ENCODE measurements around the gene WWTR1. TPM values are rescaled to one million over a fixed set of nuclear protein-coding genes. Genes with fewer than 3 reads are reported as not detected.
A peak's percentile ranks its signal among the peaks of the same experiment; 100 is the strongest.

WWTR1 gene
- polyA plus RNA-seq, 1 experiment: 164 TPM

- Histone ChIP-seq H3K27me3 (ENCODE audit: control insufficient read depth, insufficient read depth, low read length) (no peaks in the 10 kb centered on the region), H3K9me3 (ENCODE audit: control insufficient read depth, insufficient read depth, low read length) (no peaks in the 10 kb centered on the region), H3K27ac (ENCODE audit: low read depth, low read length) (no peak overlapping the region), H3K4me3 (ENCODE audit: low read depth, low read length) (no peak overlapping the region)
- DNase-seq (ENCODE audit: low read depth, low spot score): no peak
- TF ChIP-seq CTCF (IDR thresholded peaks at IDR 0.05; ENCODE audit: low read depth, low read length): no peak
- ChIA-PET POLR2A (interaction anchor here (0.7 to 1.8 kb wide), 2 partner anchors 12 to 43 kb away, joined by 8 to 11 read pairs; partner anchors contain the start of gene WWTR1), CTCF (interaction anchor here (1.1 kb wide), 1 partner anchor 78 kb away, joined by 5 read pairs; no protein-coding TSS in a partner anchor)
These were observed 11.6 kb downstream of the WWTR1 start for GRCh38 chr3:149646181-149646766.

- no peaks in the 10 kb centered on the region for H3K9me3 ChIP-seq (ENCODE audit: control insufficient read depth, insufficient read depth, low read length)
- no peak for DNase-seq (ENCODE audit: low read depth, low spot score)
- H3K27ac ChIP-seq (ENCODE audit: low read depth, low read length): no peak overlapping the region
- no peak for TF ChIP-seq CTCF (IDR thresholded peaks at IDR 0.05; ENCODE audit: low read depth, low read length)
- POLR2A ChIA-PET: no interaction called here
- no peak overlapping the region for H3K4me3 ChIP-seq (ENCODE audit: low read depth, low read length)
- H3K27me3 ChIP-seq (ENCODE audit: control insufficient read depth, insufficient read depth, low read length): no peaks in the 10 kb centered on the region
- CTCF ChIA-PET: interaction anchor here (1.3 kb wide), 1 partner anchor 114 kb away, joined by 3 read pairs; no protein-coding TSS in a partner anchor
These were observed 13.9 kb downstream of the WWTR1 start for GRCh38 chr3:149643963-149644362.

GRCh38 chr3:149643482-149643798, 14.4 kb downstream of the WWTR1 start:
- Histone ChIP-seq H3K4me3 (ENCODE audit: low read depth, low read length) (no peak overlapping the region), H3K27me3 (ENCODE audit: control insufficient read depth, insufficient read depth, low read length) (no peaks in the 10 kb centered on the region), H3K9me3 (ENCODE audit: control insufficient read depth, insufficient read depth, low read length) (no peaks in the 10 kb centered on the region), H3K27ac (ENCODE audit: low read depth, low read length) (no peak overlapping the region)
- no peak for TF ChIP-seq CTCF (IDR thresholded peaks at IDR 0.05; ENCODE audit: low read depth, low read length)
- ChIA-PET POLR2A (no interaction called here), CTCF (interaction anchor here (1.3 kb wide), 1 partner anchor 113 kb away, joined by 3 read pairs; no protein-coding TSS in a partner anchor)
- DNase-seq (ENCODE audit: low read depth, low spot score): no peak

- ChIA-PET POLR2A (interaction anchor here (0.6 kb wide), 1 partner anchor 65 kb away, joined by 4 read pairs; no protein-coding TSS in a partner anchor), CTCF (interaction anchor here (0.5 kb wide), 1 partner anchor 131 kb away, joined by 4 read pairs; no protein-coding TSS in a partner anchor)
- TF ChIP-seq CTCF (IDR thresholded peaks at IDR 0.05; ENCODE audit: low read depth, low read length): no peak
- Histone ChIP-seq H3K27me3 (ENCODE audit: control insufficient read depth, insufficient read depth, low read length) (no peaks in the 10 kb centered on the region), H3K27ac (ENCODE audit: low read depth, low read length) (no peak overlapping the region), H3K9me3 (ENCODE audit: control insufficient read depth, insufficient read depth, low read length) (no peaks in the 10 kb centered on the region), H3K4me3 (ENCODE audit: low read depth, low read length) (no peak overlapping the region)
- DNase-seq (ENCODE audit: low read depth, low spot score): no peak
These were observed 16.7 kb downstream of the WWTR1 start for GRCh38 chr3:149640976-149641728.

- H3K27me3 ChIP-seq (ENCODE audit: control insufficient read depth, insufficient read depth, low read length): no peaks in the 10 kb centered on the region
- no peaks in the 10 kb centered on the region for H3K9me3 ChIP-seq (ENCODE audit: control insufficient read depth, insufficient read depth, low read length)
- DNase-seq (ENCODE audit: low read depth, low spot score): no peak
- ChIA-PET CTCF (interaction anchor here (0.5 kb wide), 1 partner anchor 72 kb away, joined by 3 read pairs; no protein-coding TSS in a partner anchor), POLR2A (interaction anchor here (1.1 to 1.9 kb wide), 3 partner anchors 15 to 66 kb away, joined by 3 to 16 read pairs (median 3); partner anchors contain the start of gene WWTR1)
- H3K27ac ChIP-seq (ENCODE audit: low read depth, low read length): peak overlapping the region; percentile 68
- no peak for TF ChIP-seq CTCF (IDR thresholded peaks at IDR 0.05; ENCODE audit: low read depth, low read length)
- H3K4me3 ChIP-seq (ENCODE audit: low read depth, low read length): peak overlapping the region; percentile 51
These were observed 18.7 kb downstream of the WWTR1 start for GRCh38 chr3:149639093-149639486.
